Heart left ventricle (tissue), 16 donors: ENCODE measurements around the gene DYRK2. TPM values are rescaled to one million over a fixed set of nuclear protein-coding genes. Genes with fewer than 3 reads are reported as not detected.

Experiments
- ATAC-seq, 4 donors: fragments of 200-7000 bp; cut with Tn5 transposase; one replicate each; pipeline ENCODE4 v1.9.1; 2020 to 2022; ENCODE audit warnings: moderate library complexity in 4 of 4, mild to moderate bottlenecking in 3 of 4, moderate number of reproducible peaks in 1 of 4
- DNase-seq, 5 donors: peaks; one replicate each; pipeline ENCODE4 v3.0.0-alpha.2; 2020
- H3K27ac ChIP-seq, 12 donors: fragments of 200-600 bp; sonication (generic) in 4 of 12; one replicate each; pipeline versions ENCODE4 v1.5.0 to v1.8.0; 2016 to 2022; ENCODE audit warnings: mild to moderate bottlenecking in 2 of 12
- H3K27me3 ChIP-seq, 9 donors: fragments of 200-600 bp; sonication (generic) in 2 of 9; one replicate each; pipeline versions ENCODE4 v1.5.1 to v1.8.0; 2016 to 2022; ENCODE audit warnings: mild to moderate bottlenecking in 3 of 9
- H3K36me3 ChIP-seq, 9 donors: fragments of 200-600 bp; sonication (generic) in 2 of 9; one replicate each; pipeline versions ENCODE4 v1.5.0 to v1.8.0; 2018 to 2022; ENCODE audit warnings: mild to moderate bottlenecking in 2 of 9
- H3K4me1 ChIP-seq, 12 donors: fragments of 200-600 bp; sonication (generic) in 4 of 12; one replicate each; pipeline versions ENCODE4 v1.5.0 to v1.8.0; 2016 to 2022; ENCODE audit warnings: mild to moderate bottlenecking in 3 of 12
- H3K4me3 ChIP-seq, 12 donors: fragments of 200-600 bp; sonication (generic) in 4 of 12; one replicate each; pipeline versions ENCODE4 v1.5.0 to v1.8.0; 2017 to 2022; ENCODE audit warnings: mild to moderate bottlenecking in 9 of 12, moderate library complexity in 4 of 12
- H3K9me3 ChIP-seq, 12 donors: fragments of 200-600 bp; sonication (generic) in 4 of 12; one replicate each; pipeline versions ENCODE4 v1.5.0 to v1.8.0; 2016 to 2022; ENCODE audit warnings: mild to moderate bottlenecking in 1 of 12
- CTCF ChIP-seq, 12 donors: fragments of 200-600 bp; sonication (generic) in 4 of 12; IDR thresholded peaks; one replicate each; pipeline versions ENCODE4 v1.5.0 to v1.8.0; 2018 to 2022; ENCODE audit warnings: antibody characterized with exemption in 12 of 12, mild to moderate bottlenecking in 5 of 12
- POLR2A ChIP-seq, 2 donors: fragments of 450-650 bp; IDR thresholded peaks; one replicate each; pipeline ENCODE4 v1.6.1; 2017; ENCODE audit warnings: antibody characterized with exemption in 2 of 2, mild to moderate bottlenecking in 2 of 2, moderate library complexity in 2 of 2
- WGBS, 4 donors: extraction: QIAGEN DNeasy Blood & Tissue Kit in 2 of 4; methylation state at CpG; one replicate each; pipeline versions ENCODE4 v1.1.5 to v1.1.7; 2013 to 2018; 5-methylcytosine and 5-hydroxymethylcytosine counted together
- intact Hi-C, 10 donors: fragments of 100-400 bp; cut with DNase I; formaldehyde crosslinking; loops; one replicate each; pipeline versions ENCODE4 v1.11.1 to v1.14.2; 2022
- polyA plus RNA-seq, 2 donors: library from polyadenylated mRNA; stranded (reverse); fragments of 200-250 nt; gene quantifications; one replicate each; pipeline ENCODE4 v1.2.3, GENCODE V29; 2013
- total RNA-seq, 9 donors: library from RNA; depleted of rRNA in 2 of 9; stranded (reverse); fragments of >200 nt in 2 of 9; fragmentation: NEBNext Ultra II Directional in 3 of 9; extraction: Animal tissue kit (Norgen Biotek cat#: 25700) in 3 of 9; gene quantifications; one replicate each; pipeline versions ENCODE4 v1.1.0 to v1.2.4, GENCODE V29; 2016 to 2023
- donor health status: ischemic (EF 13 %, LVEDD 7.1; RV severe dilation, severe dysfunction).
- donor health status: healthy with polysubstance abuse.
- donor health status: DM: no; HTN: yes; CAD: no.
- donor health status: DM: no; HTN: no; CAD: no.
- donor health status: ischemic (EF 25% LVEDD 6.9; RV normal size, moderate dysfunction).
- donor health status: ischemic (EF 25% LVEDD 5.7; RV mildly dilated, moderate dysfunction).
- donor health status: healthy.
- donor health status: DM: yes; HTN: yes; CAD: no.
- donor health status: ischemic (EF 35%, LVEDD 5.7; RV mildly dilated, moderate dysfunction).
- donor health status: nonischemic (EF 11% LVEDD 7.7; RV severe dilation, severe dysfunction).
- donor health status: DM: yes; HTN: yes; CAD: no.
- donor health status: PGD.
- donor health status: ischemic (EF 29% LVEDD 5.4; RV normal size, mild dysfunction).
- donor health status: nonischemic (EF 23%, LVEDD 6.1; RV moderate dilation, normal function).

Gene DYRK2
- total and polyA plus RNA-seq, 11 donors, result 7.8 to 62.9 (median 37.8) TPM

GRCh38 chr12:67649570-67650387 is 1.2 kb downstream of the DYRK2 start:
- intact Hi-C loops, result loop anchor here (2.0 to 10.0 kb wide), 24 partner anchors 63 to 381 kb away; partner anchors contain the start of gene CAND1 (in 1 of the 10)
- Histone ChIP-seq H3K4me3 (peak overlapping the region; percentile 74 to 99 (median 96)), H3K4me1 (peaks cover 13 to 54% (median 39%) of the 10 kb centered on the region in 12 donors), H3K27me3 (no peaks in the 10 kb centered on the region), H3K27ac (peak overlapping the region; percentile 93 to 99 (median 98)), H3K36me3 (peaks cover 0 to 10% (median 0%) of the 10 kb centered on the region in 9 donors), H3K9me3 (no peaks in the 10 kb centered on the region)
- ATAC-seq (peak; percentile 49 to 64 (median 60)), DNase-seq (peak; percentile 53 to 76 (median 64))
- WGBS, 4 donors, result 0 to 1% (median 0%) methylated on average over 13 to 65 of the region's 65 CpGs
- no peak for TF ChIP-seq POLR2A (IDR thresholded peaks at IDR 0.05)
- TF ChIP-seq CTCF (IDR thresholded peaks at IDR 0.05), result no peak

- Histone ChIP-seq H3K36me3 (peaks cover 0 to 12% (median 0%) of the 10 kb centered on the region in 9 donors), H3K4me3 (peak overlapping the region; percentile 74 to 99 (median 96)), H3K9me3 (no peaks in the 10 kb centered on the region), H3K27me3 (no peaks in the 10 kb centered on the region), H3K4me1 (peaks cover 13 to 61% (median 46%) of the 10 kb centered on the region in 12 donors), H3K27ac (peak overlapping the region; percentile 93 to 99 (median 98))
- TF ChIP-seq POLR2A (IDR thresholded peaks at IDR 0.05), result no peak
- TF ChIP-seq CTCF (IDR thresholded peaks at IDR 0.05), result no peak
- peak in 1 of 5 donors; percentile 57 for DNase-seq
- intact Hi-C loops, result loop anchor here (2.0 to 10.0 kb wide), 16 partner anchors 62 to 296 kb away; no protein-coding TSS in a partner anchor
- WGBS, 4 donors, result 9 to 12% (median 10%) methylated on average over 11 of the region's 11 CpGs
- no peak for ATAC-seq
Measured at GRCh38 chr12:67650388-67651131, 2.0 kb downstream of the DYRK2 start.

- H3K27ac ChIP-seq, result peak overlapping the region in 11 of 12 donors; percentile 29 to 99 (median 98)
- intact Hi-C loops, result loop anchor here (2.0 to 10.0 kb wide), 16 partner anchors 61 to 296 kb away; no protein-coding TSS in a partner anchor
Measured at GRCh38 chr12:67651132-67651695, 2.7 kb downstream of the DYRK2 start.

More at GRCh38 chr12:67651132-67651695, 2.7 kb downstream of the DYRK2 start:
- ATAC-seq (peak in 1 of 4 donors; percentile 25), DNase-seq (no peak)
- WGBS, 4 donors, result 16 to 29% (median 22%) methylated on average over 5 of the region's 5 CpGs
- TF ChIP-seq CTCF (IDR thresholded peaks at IDR 0.05), result peak in 8 of 12 donors; percentile 29 to 54 (median 37)
- TF ChIP-seq POLR2A (IDR thresholded peaks at IDR 0.05), result no peak
- Histone ChIP-seq H3K27me3 (no peaks in the 10 kb centered on the region), H3K4me3 (peak overlapping the region; percentile 74 to 99 (median 96)), H3K9me3 (no peaks in the 10 kb centered on the region), H3K36me3 (peaks cover 0 to 13% (median 0%) of the 10 kb centered on the region in 9 donors), H3K4me1 (peaks cover 13 to 68% (median 53%) of the 10 kb centered on the region in 12 donors)
